Glutamatergic neuron (in vitro differentiated cells): ENCODE measurements around the gene NAV1. TPM values are rescaled to one million over a fixed set of nuclear protein-coding genes. Genes with fewer than 3 reads are reported as not detected.

Experiments used
- DNase-seq: peaks from one replicate; pipeline ENCODE4 v3.0.0; 2022
- H3K27ac Mint-ChIP-seq: one replicate; pipeline ENCODE4 v1.8.0; 2020; ENCODE audit warnings: mild to moderate bottlenecking, mixed read lengths, inconsistent platforms; ENCODE audit not compliant: unreplicated experiment
- H3K27me3 Mint-ChIP-seq: one replicate; pipeline ENCODE4 v1.8.0; 2020; ENCODE audit warnings: mild to moderate bottlenecking, moderate library complexity, mixed read lengths, inconsistent platforms; ENCODE audit not compliant: unreplicated experiment
- H3K36me3 Mint-ChIP-seq: one replicate; pipeline ENCODE4 v1.8.0; 2020; ENCODE audit warnings: mild to moderate bottlenecking, mixed read lengths, inconsistent platforms; ENCODE audit not compliant: unreplicated experiment
- H3K4me1 Mint-ChIP-seq: one replicate; pipeline ENCODE4 v1.8.0; 2020; ENCODE audit warnings: mild to moderate bottlenecking, low read depth, mixed read lengths, inconsistent platforms; ENCODE audit not compliant: unreplicated experiment
- H3K4me3 Mint-ChIP-seq: one replicate; pipeline ENCODE4 v1.8.0; 2020; ENCODE audit warnings: mild to moderate bottlenecking, mixed read lengths, inconsistent platforms; ENCODE audit not compliant: unreplicated experiment
- H3K9me3 Mint-ChIP-seq: one replicate; pipeline ENCODE4 v1.8.0; 2020; ENCODE audit warnings: mild to moderate bottlenecking, moderate library complexity, mixed read lengths, inconsistent platforms; ENCODE audit not compliant: unreplicated experiment
- total RNA-seq: library from RNA; stranded (reverse); fragmentation: NEBNext Ultra II Directional; extraction: Animal tissue kit (Norgen Biotek cat#: 25700); gene quantifications from one replicate; pipeline ENCODE4 v1.2.1, GENCODE V29; 2021; ENCODE audit not compliant: unreplicated experiment
- TF ChIP-seq, protein P1 (sequence below): fragments of 200-600 bp; sonication (generic); IDR thresholded peaks from one replicate; pipeline ENCODE4 v1.5.0; 2021; ENCODE audit not compliant: partially characterized antibody, unreplicated experiment

Gene NAV1
- total RNA-seq, 1 donor from 2014 or later = 124 TPM

DNA sequence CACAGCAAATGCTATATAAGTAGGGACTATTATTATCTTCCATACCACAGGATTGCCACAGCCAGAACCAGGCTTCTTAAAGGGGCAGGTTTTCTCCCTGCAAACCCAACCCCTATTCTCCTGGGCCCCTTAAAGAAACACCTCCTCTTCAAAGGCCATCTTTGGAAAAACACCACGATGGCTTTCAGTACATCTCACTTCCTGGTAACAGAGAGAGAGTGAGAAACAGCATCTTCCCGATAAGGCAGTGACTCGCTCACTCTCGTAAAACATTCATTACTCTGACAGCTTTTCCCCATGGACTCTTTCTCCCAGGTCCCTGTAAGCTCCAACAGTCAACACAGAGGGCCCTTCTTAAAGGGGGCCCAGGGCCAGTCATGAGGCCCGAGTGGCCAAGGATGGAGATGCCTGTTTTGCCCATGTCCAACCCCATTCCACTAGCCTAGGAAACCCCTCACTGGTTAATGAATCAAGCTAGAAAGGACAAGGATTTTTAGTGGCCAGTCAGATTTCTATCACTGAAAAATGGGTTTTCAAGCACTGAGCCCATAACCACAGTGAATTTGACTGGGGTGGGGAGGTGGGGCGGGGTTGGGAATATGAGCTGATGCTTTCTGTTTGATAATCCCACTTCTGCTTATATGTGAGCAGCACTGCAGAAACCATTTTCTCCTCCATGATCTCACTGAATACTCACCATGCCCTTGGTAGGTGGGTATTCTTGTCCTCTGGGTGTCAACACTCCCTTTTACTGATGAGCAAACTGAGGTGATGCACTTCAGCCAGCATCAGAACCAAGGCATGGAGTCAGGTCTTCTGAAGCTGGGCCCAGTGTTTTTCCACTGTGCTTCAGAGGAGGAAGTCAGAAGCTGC, 3.6 kb upstream of the NAV1 start:
- Mint-ChIP-seq H3K4me1 (peaks cover 28% of the 10 kb centered on the region), H3K27ac (peak overlapping the region; percentile 65), H3K4me3 (no peak overlapping the region), H3K27me3 (peaks cover 17% of the 10 kb centered on the region), H3K36me3 (no peaks in the 10 kb centered on the region), H3K9me3 (peaks cover 8% of the 10 kb centered on the region)
- no peak for DNase-seq
- TF ChIP-seq, protein P1, sequence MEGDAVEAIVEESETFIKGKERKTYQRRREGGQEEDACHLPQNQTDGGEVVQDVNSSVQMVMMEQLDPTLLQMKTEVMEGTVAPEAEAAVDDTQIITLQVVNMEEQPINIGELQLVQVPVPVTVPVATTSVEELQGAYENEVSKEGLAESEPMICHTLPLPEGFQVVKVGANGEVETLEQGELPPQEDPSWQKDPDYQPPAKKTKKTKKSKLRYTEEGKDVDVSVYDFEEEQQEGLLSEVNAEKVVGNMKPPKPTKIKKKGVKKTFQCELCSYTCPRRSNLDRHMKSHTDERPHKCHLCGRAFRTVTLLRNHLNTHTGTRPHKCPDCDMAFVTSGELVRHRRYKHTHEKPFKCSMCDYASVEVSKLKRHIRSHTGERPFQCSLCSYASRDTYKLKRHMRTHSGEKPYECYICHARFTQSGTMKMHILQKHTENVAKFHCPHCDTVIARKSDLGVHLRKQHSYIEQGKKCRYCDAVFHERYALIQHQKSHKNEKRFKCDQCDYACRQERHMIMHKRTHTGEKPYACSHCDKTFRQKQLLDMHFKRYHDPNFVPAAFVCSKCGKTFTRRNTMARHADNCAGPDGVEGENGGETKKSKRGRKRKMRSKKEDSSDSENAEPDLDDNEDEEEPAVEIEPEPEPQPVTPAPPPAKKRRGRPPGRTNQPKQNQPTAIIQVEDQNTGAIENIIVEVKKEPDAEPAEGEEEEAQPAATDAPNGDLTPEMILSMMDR = no peak

DNA sequence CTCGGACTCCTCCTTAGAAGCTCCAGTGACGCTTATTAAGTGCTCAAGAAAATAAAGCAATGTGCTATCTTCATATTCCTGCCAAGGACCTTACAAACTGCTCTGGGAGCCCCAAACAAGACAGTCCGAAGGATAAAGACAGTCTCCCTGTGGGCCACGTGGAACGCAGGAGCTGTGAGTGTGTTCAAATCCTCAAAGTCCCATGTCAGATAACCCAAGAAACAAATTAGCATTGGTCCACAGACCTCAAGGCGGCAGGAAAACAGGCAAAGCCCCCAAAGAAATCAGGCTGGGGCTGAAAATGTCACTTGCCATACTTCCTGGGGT, 3.0 kb upstream of the NAV1 start:
- peaks cover 6% of the 10 kb centered on the region for H3K9me3 Mint-ChIP-seq

DNA sequence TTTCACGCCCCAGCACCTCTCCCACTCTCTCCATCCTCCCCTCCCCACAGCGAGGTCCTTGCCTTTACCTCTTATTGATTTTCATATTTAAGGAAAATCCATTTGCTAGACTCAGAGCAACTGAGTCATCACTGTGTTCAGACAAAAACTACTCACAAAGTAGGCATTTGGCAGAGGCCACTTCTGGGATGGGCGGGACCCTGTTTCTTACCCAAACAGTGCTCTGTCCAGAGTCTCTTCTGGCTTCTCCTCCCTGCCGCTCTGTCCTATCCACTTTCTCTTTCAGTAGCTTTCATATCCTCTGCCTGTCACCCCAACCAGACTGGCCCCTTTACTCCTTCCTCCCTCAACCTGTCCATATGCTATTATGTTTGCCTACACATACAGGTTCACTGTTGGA, 2.4 kb upstream of the NAV1 start:
- H3K9me3 Mint-ChIP-seq = peaks cover 4% of the 10 kb centered on the region
- H3K27me3 Mint-ChIP-seq = peaks cover 18% of the 10 kb centered on the region
- H3K4me3 Mint-ChIP-seq = no peak overlapping the region
- H3K27ac Mint-ChIP-seq = no peak overlapping the region
- H3K4me1 Mint-ChIP-seq = peaks cover 20% of the 10 kb centered on the region
- TF ChIP-seq, protein P1 = no peak
- no peaks in the 10 kb centered on the region for H3K36me3 Mint-ChIP-seq
- DNase-seq = no peak

More for the DNA sequence above, 3.0 kb upstream of the NAV1 start:
- Mint-ChIP-seq H3K27ac (no peak overlapping the region), H3K36me3 (no peaks in the 10 kb centered on the region), H3K4me1 (peaks cover 26% of the 10 kb centered on the region), H3K4me3 (no peak overlapping the region), H3K27me3 (peaks cover 19% of the 10 kb centered on the region)
- no peak for DNase-seq
- TF ChIP-seq, protein P1 = no peak

DNA sequence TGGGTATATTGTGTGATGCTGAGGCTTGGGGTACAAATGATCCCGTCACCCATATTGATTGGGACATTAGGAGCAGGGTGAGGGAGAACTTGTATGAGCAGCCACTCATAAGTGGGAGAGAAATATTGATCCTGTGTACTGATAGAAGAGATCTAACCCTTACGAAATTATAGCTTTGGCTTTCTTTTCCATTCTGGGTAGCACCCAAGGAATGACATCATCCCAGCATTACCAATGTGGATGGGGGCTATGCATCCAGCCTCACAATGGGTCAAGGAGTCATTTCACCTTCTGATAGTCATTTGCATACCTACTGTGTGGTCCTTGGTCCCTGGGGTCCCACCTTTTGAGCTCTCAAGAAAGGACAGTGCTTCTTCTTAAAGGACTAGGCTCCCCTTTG, 1.9 kb upstream of the NAV1 start:
- Mint-ChIP-seq H3K27me3 (peaks cover 16% of the 10 kb centered on the region), H3K4me1 (peaks cover 17% of the 10 kb centered on the region), H3K4me3 (no peak overlapping the region), H3K27ac (no peak overlapping the region), H3K36me3 (no peaks in the 10 kb centered on the region), H3K9me3 (peaks cover 4% of the 10 kb centered on the region)
- TF ChIP-seq, protein P1 = no peak
- no peak for DNase-seq

DNA sequence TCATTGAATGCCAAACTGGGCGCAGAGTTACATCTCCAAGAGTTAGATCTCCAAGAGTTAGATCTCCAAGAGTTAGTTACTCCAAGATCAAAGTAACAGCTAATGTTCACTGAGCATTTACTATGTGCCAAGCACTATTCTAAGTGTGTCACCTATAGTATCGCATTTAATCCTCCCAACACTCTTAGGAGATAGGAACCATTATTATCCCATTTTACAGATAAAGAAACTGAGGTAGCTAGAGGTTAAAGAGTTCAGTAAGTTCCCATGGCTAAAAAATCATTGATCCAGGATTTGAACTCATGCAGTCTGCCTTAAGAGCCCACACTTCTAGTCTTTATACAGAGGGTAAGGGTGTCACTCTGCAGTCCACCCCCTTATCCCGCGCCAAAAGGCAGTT, 1.5 kb upstream of the NAV1 start:
- no peaks in the 10 kb centered on the region for H3K36me3 Mint-ChIP-seq
- H3K4me3 Mint-ChIP-seq = no peak overlapping the region
- H3K27ac Mint-ChIP-seq = no peak overlapping the region
- H3K4me1 Mint-ChIP-seq = peaks cover 18% of the 10 kb centered on the region
- TF ChIP-seq, protein P1 = no peak
- H3K27me3 Mint-ChIP-seq = peaks cover 16% of the 10 kb centered on the region
- peaks cover under 1% of the 10 kb centered on the region for H3K9me3 Mint-ChIP-seq
- DNase-seq = no peak
